Fibroblast of villous mesenchyme (primary cell): ENCODE measurements around the gene ANKRD30A. TPM values are rescaled to one million over a fixed set of nuclear protein-coding genes. Genes with fewer than 3 reads are reported as not detected.

Experiments used
- DNase-seq: peaks from one replicate; pipeline ENCODE4 v3.0.0-alpha.2; 2010; ENCODE audit warnings: low read depth
- H3K4me3 ChIP-seq: 2 replicates; pipeline ENCODE4 v1.5.1; 2011; ENCODE audit warnings: low read depth, mild to moderate bottlenecking, low read length
- CTCF ChIP-seq: IDR thresholded peaks from 2 replicates; pipeline ENCODE4 v1.5.1; 2012; ENCODE audit warnings: low read depth, mild to moderate bottlenecking, low read length; ENCODE audit not compliant: insufficient read depth
- total RNA-seq: library from RNA; depleted of rRNA; stranded (reverse); fragments of >200 nt; gene quantifications from 2 replicates; pipeline ENCODE4 v1.2.3, GENCODE V29; 2012

ANKRD30A gene
- total RNA-seq, 1 donor, result 1.7 TPM

GRCh38 chr10:37268266-37268665 is 142.9 kb downstream of the ANKRD30A start:
- no peak overlapping the region for H3K4me3 ChIP-seq
- no peak for DNase-seq
- no peak for TF ChIP-seq CTCF

GRCh38 chr10:37269554-37270256 is 144.3 kb downstream of the ANKRD30A start:
- no peak for TF ChIP-seq CTCF
- no peak overlapping the region for H3K4me3 ChIP-seq
- DNase-seq, result no peak

- TF ChIP-seq CTCF, result no peak
- no peak for DNase-seq
- H3K4me3 ChIP-seq, result no peak overlapping the region
Observed at GRCh38 chr10:37275216-37275777, 149.9 kb downstream of the ANKRD30A start.

GRCh38 chr10:37285063-37285462 is 159.7 kb downstream of the ANKRD30A start:
- H3K4me3 ChIP-seq, result no peak overlapping the region
- no peak for DNase-seq
- no peak for TF ChIP-seq CTCF

- H3K4me3 ChIP-seq, result no peak overlapping the region
- no peak for TF ChIP-seq CTCF
- peak; percentile 23 for DNase-seq
Observed at GRCh38 chr10:37289833-37290464, 164.6 kb downstream of the ANKRD30A start.

- no peak overlapping the region for H3K4me3 ChIP-seq
- DNase-seq, result no peak
- TF ChIP-seq CTCF, result no peak
Observed at GRCh38 chr10:37301271-37301670, 175.9 kb downstream of the ANKRD30A start.
